ENCODE data around the gene TRIM47. TPM values are rescaled to one million over a fixed set of nuclear protein-coding genes. Genes with fewer than 3 reads are reported as not detected.

Gene TRIM47
- total RNA-seq, 1 experiment from 2014 or later: 2.5 TPM

- no peaks in the 10 kb centered on the region for H3K36me3 ChIP-seq (ENCODE audit: control insufficient read depth, insufficient read depth, low read length)
- Mint-ChIP-seq H3K27me3 (ENCODE audit: insufficient read depth, unreplicated experiment) (no peaks in the 10 kb centered on the region), H3K4me3 (ENCODE audit: unreplicated experiment) (no peak overlapping the region), H3K36me3 (ENCODE audit: insufficient read depth, unreplicated experiment) (no peaks in the 10 kb centered on the region), H3K9me3 (ENCODE audit: unreplicated experiment) (no peaks in the 10 kb centered on the region), H3K4me1 (ENCODE audit: low read depth, unreplicated experiment) (peaks cover 6% of the 10 kb centered on the region), H3K27ac (ENCODE audit: unreplicated experiment) (no peak overlapping the region)
- no peak for TF ChIP-seq CTCF (IDR thresholded peaks at IDR 0.05; ENCODE audit: insufficient read depth in 1 of 2, low read depth in 1 of 2, low read length in 1 of 2, severe bottlenecking in 1 of 2, unreplicated experiment in 1 of 2)
- ChIA-PET CTCF (interaction anchor here (0.7 kb wide), 1 partner anchor 75 kb away, joined by 3 read pairs; no protein-coding TSS in a partner anchor), POLR2A (interaction anchor here (1.0 kb wide), 1 partner anchor 58 kb away, joined by 5 read pairs; no protein-coding TSS in a partner anchor)
- no TSS peak for BruUV-seq (replicated peaks)
- H3K4me3 ChIP-seq (ENCODE audit: low read depth, low read length): no peak overlapping the region
- H3K27me3 ChIP-seq (replicated peaks; ENCODE audit: control insufficient read depth, insufficient read depth, low read length): no peaks in the 10 kb centered on the region
- no peaks in the 10 kb centered on the region for H3K4me1 ChIP-seq
- no peak for DNase-seq
- H3K9me3 ChIP-seq: no peaks in the 10 kb centered on the region
- intact Hi-C loops (cut with micrococcal nuclease; ENCODE audit: unreplicated experiment): no loop called here
Measured at GRCh38 chr17:75837899-75838298, 40.5 kb downstream of the TRIM47 start.

- BruUV-seq (replicated peaks): no TSS peak
- Mint-ChIP-seq H3K36me3 (ENCODE audit: insufficient read depth, unreplicated experiment) (no peaks in the 10 kb centered on the region), H3K4me1 (ENCODE audit: low read depth, unreplicated experiment) (peaks cover 11% of the 10 kb centered on the region), H3K27ac (ENCODE audit: unreplicated experiment) (no peak overlapping the region), H3K27me3 (ENCODE audit: insufficient read depth, unreplicated experiment) (no peaks in the 10 kb centered on the region), H3K4me3 (ENCODE audit: unreplicated experiment) (no peak overlapping the region), H3K9me3 (ENCODE audit: unreplicated experiment) (no peaks in the 10 kb centered on the region)
- CTCF ChIA-PET: interaction anchor here (0.8 kb wide), 1 partner anchor 22 kb away, joined by 9 read pairs; no protein-coding TSS in a partner anchor
- TF ChIP-seq CTCF (IDR thresholded peaks at IDR 0.05; ENCODE audit: insufficient read depth in 1 of 2, low read depth in 1 of 2, low read length in 1 of 2, severe bottlenecking in 1 of 2, unreplicated experiment in 1 of 2): no peak
- no peak for DNase-seq
- intact Hi-C loops (cut with micrococcal nuclease; ENCODE audit: unreplicated experiment): no loop called here
- Histone ChIP-seq H3K27me3 (replicated peaks; ENCODE audit: control insufficient read depth, insufficient read depth, low read length) (no peaks in the 10 kb centered on the region), H3K36me3 (ENCODE audit: control insufficient read depth, insufficient read depth, low read length) (no peaks in the 10 kb centered on the region), H3K9me3 (no peaks in the 10 kb centered on the region), H3K4me1 (no peaks in the 10 kb centered on the region), H3K4me3 (ENCODE audit: low read depth, low read length) (no peak overlapping the region)
- POLR2A ChIA-PET: interaction anchor here (0.6 to 1.1 kb wide), 2 partner anchors 19 to 57 kb away, joined by 3 to 5 read pairs; partner anchors contain the start of gene WBP2
Measured at GRCh38 chr17:75836605-75837004, 41.8 kb downstream of the TRIM47 start.

GRCh38 chr17:75835654-75835987, 42.8 kb downstream of the TRIM47 start:
- Mint-ChIP-seq H3K36me3 (ENCODE audit: insufficient read depth, unreplicated experiment) (peaks cover 8% of the 10 kb centered on the region), H3K4me3 (ENCODE audit: unreplicated experiment) (no peak overlapping the region), H3K27ac (ENCODE audit: unreplicated experiment) (no peak overlapping the region), H3K27me3 (ENCODE audit: insufficient read depth, unreplicated experiment) (no peaks in the 10 kb centered on the region), H3K9me3 (ENCODE audit: unreplicated experiment) (no peaks in the 10 kb centered on the region), H3K4me1 (ENCODE audit: low read depth, unreplicated experiment) (peaks cover 11% of the 10 kb centered on the region)
- ChIA-PET CTCF (interaction anchor here (0.6 to 0.8 kb wide), 2 partner anchors 23 to 34 kb away, joined by 3 to 9 read pairs; no protein-coding TSS in a partner anchor), POLR2A (interaction anchor here (1.1 kb wide), 1 partner anchor 56 kb away, joined by 3 read pairs; no protein-coding TSS in a partner anchor)
- H3K4me3 ChIP-seq (ENCODE audit: low read depth, low read length): no peak overlapping the region
- intact Hi-C loops (cut with micrococcal nuclease; ENCODE audit: unreplicated experiment): no loop called here
- H3K4me1 ChIP-seq: 0 out of 2 replicates have a peak, but pooled peaks cover 4% of the 10 kb centered on the region
- no TSS peak for BruUV-seq (replicated peaks)
- H3K27me3 ChIP-seq (replicated peaks; ENCODE audit: control insufficient read depth, insufficient read depth, low read length): no peaks in the 10 kb centered on the region
- DNase-seq: no peak
- no peaks in the 10 kb centered on the region for H3K9me3 ChIP-seq
- no peak for TF ChIP-seq CTCF (IDR thresholded peaks at IDR 0.05; ENCODE audit: insufficient read depth in 1 of 2, low read depth in 1 of 2, low read length in 1 of 2, severe bottlenecking in 1 of 2, unreplicated experiment in 1 of 2)
- no peaks in the 10 kb centered on the region for H3K36me3 ChIP-seq (ENCODE audit: control insufficient read depth, insufficient read depth, low read length)
